Fibroblast of skin of back (primary cell): ENCODE measurements around the gene PDK4. TPM values are rescaled to one million over a fixed set of nuclear protein-coding genes. Genes with fewer than 3 reads are reported as not detected.
A peak's percentile ranks its signal among the peaks of the same experiment; 100 is the strongest.

Experiments used
- DNase-seq: peaks from one replicate; pipeline ENCODE4 v3.0.0-alpha.2; 2013
- polyA plus RNA-seq, 2 experiments: library from polyadenylated mRNA; unstranded; fragments of 120-200 nt; gene quantifications; one replicate each; pipeline ENCODE4 v1.2.1, GENCODE V29; 2013; ENCODE audit not compliant: insufficient read length in 2 of 2

Gene PDK4
- 0.08 TPM for polyA plus RNA-seq (2013, experiment 1 of 2; ENCODE audit: insufficient read length)
- 0.11 TPM for polyA plus RNA-seq (2013, experiment 2 of 2; ENCODE audit: insufficient read length)

DNA sequence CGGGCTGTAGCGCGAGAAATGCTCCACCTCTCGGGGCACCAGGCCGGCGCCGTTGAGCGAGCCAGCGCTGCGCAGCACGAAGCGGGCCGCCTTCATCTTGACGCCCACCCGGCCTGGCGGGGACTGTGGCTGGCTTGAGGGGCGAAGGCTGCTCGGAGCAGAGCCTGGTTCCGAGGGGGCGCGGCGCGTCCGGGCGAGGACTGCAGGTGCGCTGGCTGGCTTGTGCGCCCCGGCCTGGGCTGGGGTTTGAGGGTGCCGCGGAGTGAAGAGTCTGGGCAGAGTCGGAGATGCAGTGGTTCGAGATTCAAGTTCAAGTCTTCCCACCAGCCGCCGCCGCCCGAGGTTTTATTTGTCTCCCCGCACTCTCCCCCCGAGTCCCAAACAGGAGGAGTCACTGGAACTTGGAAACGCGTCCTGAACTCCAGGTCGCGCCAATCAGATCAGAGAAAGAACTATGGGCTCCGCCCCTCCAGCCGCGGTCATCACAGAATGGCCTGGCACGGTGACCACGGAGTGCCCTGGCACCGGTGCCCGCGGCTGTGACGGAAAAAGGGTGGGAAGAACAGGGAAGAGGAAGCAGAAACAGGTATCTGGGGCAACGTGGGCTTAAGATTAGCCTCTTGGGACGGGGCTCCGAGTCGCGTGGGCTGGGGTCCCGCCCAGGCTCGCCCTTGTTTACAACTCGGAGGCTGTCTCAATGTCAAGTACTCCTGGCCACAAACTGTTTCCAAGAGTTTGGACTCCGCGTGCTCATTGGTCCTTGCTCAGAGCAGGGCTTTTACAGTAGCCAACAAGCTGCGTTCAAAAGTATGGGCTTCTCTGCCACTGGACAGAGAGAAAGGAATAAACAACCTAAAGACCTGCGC, at the start of gene PDK4:
PDK4 (minus strand) TSS at position 319 of the 866 bp plus-strand sequence; CDS start at position 96, 223 bp downstream.
- DNase-seq, result peak; percentile 52

DNA sequence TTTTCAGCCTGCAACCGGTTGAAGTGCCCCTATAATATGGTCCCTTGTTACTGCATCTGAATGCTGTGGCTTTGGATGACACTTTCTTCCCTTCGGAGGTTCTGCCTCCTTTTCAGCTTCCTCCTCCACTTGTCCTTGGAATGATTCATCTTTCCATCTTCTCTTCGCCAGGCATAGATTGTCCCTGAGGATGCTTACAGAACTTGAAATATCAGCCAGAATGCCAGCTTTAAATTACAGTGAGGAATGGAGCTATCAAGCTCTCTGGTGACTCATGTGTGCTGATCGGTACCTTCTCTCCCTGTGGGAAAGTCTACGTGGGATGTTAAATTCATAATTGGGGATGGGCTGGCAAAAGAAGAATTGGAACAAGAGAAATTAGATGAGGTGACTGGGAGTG, 45.9 kb upstream of the PDK4 start:
- peak; percentile 0 for DNase-seq

DNA sequence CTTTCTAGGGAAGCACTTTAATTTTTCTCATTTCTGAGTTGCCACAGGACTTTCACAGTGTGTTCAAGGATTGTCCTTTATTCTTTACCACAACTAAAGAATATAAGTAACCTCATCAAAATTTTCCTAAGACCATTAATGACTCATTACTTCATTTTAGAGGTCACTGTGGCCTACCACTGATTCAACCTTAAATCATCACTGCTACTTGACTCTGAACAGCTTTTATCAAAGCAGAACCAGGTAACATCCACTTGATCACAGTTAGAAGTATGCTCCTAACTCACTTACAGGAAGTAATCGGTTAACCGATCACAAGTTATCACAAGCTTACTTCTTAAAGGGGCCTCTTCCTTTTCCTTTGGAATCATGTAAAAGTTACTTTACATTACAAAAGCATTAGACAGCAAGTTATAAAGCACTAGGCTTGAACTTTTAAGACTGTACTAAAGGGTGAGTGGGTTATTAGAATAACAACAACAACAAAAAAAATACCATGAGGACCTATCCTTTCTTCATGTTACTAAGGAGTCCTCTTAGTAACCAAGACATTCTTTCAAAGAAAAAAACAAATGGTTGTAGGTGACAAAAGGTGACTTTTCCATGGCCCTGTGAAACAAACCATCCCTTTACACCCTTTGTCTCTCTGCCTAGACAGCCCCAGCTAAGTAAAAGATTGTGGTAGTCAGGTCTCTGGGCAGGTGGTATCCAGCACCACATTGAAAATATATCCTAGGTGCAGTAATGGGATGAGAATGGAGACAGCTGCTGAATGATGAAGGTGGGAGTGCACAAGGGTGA, 40.0 kb upstream of the PDK4 start:
- DNase-seq, result no peak

DNA sequence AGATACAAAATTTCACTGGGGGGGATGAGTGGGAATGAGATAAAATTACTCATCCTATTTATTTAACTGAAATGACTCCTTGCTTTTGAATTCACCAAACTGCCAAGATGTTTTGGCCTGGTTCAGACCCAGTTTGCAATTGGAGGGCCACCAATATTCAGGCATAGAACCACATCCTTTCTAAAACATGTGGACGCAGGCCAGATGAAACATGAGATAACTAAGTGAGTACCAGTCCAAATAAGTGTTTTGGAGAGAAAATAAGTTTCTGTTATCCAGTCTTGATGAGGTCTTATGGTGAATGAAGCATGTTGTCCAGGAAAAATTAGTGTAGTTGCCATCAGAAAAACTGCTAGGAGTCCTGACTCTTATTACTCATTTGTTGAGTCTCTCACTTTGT, 36.3 kb upstream of the PDK4 start:
- peak; percentile 46 for DNase-seq

DNA sequence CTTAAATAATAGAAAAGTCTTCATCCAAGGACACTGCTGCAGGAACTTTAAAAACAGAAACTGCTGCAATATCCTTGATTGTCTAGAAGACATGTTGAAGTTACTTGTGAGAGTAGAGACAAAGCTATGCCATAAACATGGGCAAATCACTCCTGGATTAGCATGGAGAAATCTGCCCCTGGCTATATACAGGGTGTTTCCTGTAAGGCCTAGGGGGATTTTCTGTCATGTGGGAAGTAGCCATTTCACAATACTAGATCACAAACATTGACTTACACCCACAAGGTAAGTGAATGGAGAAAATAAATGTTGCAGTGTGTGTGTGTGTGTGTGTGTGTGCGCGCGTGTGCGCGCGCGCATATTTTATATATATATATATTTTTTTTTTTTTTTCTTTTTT, 35.2 kb upstream of the PDK4 start:
- DNase-seq, result no peak

DNA sequence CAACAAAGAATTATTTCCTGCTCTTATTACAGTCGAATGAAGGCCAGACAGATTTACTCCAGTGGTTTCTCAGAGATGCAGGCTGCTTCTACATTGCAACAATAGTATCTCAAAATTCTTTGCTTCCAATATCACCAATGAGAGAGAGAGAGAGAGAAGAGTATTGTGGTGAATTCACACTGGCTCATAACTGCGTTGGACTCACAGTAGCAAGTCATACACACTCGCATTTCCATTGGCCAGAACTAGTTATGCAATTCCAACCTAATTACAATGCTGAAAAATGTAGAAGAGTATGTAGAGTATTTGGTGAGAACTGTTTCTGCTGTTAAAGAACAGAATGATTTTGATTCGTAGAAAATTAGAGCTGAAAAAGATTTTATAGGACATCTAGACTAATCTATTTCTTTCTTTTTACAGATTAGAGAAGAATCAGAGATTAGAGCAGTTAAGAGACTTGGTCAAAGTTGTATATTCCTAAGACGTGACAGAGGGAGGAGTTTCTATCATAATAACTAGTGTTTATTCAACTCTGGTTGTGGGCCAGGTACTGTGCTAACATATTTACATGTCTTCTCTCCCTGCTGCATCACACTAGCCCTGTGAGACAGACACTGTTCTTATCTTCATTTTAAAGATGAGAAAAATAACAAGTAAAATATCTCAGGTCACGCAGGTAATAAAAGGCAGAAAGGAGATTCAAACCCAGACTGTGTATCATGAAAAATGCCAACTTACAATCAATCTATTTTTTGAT, 34.6 kb upstream of the PDK4 start:
- no peak for DNase-seq

DNA sequence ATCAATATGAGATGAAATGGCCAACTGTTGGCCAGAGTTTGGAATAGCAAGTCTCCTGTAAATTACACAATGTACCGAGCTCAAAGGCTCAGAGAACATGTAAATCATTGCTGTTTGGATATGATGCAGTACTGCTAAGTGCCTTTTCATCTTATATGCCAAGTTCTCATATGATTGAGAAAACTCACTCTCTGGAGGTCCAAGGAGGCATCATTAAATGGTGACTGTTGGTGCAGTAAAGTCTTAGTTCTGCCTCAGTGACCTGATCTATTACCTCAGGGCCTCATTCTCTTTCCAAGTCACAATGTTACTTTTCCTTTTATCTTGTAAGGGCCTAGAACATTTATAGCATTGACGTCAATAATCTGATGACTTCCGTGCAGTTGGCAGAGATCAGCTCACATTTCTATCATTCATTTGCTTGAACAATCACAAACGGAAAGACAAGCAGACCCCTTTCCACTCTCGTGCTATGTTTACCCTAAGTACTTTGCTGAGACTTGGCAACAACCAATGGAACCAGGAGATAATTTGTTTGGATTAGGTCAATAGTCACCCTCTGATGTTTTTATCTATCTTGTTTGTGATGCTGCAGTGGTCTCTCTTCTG, 32.6 kb upstream of the PDK4 start:
- DNase-seq, result no peak

DNA sequence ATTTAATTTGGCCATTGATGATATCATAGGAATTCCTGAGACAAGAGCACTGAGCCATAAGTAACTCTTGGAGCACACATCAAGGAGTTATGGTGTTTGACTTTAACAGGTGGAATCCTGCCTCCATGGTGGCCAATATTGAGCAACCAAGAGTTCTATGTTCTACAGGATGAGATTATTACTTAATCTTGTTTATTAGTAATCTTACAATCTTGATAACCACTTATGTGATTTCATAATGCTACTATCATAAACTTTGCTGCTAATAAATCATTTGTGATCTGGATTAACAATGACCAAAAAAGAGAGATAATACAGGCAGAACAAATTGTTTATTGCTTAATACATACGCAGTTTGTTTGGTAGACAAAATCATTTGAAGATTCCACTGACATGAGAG, 27.5 kb upstream of the PDK4 start:
- no peak for DNase-seq

DNA sequence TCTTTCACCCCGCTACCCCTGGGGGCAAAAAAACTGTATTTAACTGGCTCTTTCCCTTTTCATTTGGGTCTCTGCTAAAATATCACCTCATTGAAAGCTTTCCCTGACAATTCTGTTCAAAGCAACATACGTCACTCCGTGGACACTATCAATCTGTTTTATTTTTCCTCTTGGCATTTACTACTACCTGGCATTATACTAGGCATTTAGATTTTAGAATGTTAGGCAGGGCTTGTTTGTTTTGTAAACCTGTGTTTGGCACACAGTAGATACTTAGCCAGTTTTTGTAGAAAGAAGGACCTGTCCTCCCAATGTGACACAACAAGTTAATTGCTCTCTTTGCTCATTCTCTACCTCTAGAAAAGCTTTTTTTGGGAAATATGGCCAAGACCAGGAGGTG, 26.5 kb upstream of the PDK4 start:
- no peak for DNase-seq

DNA sequence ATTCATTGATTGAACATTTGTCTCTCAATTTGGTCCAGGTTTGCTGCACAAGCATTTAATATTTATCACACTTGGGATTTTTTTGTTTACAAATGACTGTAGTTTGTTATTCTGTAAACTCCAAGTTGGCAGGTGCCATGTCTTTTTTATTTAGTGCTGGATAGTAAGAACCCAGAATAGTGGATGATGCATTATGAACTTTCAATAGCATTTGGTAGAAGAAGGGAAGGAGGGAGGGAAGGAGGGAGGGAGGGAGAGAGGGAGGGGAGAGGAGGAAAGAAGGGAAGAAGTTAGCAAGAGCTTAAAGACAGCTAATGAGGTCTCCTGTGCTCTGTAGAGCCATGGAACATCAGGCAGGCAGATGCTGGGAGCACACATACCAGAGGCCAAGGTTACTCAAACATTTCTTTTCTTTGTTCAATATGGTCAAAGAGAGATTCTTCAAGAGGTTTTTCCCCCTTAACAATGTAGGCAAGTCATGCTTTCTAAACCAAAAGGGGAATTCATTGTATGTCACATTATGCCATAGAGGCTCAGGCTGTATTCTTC, 25.8 kb upstream of the PDK4 start:
- no peak for DNase-seq

DNA sequence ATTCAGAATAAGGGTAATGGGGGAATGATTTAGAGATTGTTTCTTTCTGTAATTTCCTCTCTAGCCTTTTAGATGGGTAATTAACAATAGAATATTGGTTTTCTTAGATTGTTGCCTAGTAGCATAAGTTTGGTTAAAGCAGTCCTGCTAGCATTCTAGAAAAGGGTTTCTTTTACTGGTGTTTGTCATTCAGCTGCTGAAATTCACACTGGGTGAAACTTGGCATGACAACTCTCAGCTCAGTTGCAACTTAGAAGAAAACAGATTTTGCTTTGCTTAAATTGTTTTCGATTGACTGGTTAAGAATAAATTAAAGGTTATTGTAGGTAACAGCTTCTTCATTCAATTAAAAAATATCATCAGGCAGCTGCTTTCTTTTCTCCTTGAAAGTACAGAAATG, 25.1 kb upstream of the PDK4 start:
- DNase-seq, result no peak

DNA sequence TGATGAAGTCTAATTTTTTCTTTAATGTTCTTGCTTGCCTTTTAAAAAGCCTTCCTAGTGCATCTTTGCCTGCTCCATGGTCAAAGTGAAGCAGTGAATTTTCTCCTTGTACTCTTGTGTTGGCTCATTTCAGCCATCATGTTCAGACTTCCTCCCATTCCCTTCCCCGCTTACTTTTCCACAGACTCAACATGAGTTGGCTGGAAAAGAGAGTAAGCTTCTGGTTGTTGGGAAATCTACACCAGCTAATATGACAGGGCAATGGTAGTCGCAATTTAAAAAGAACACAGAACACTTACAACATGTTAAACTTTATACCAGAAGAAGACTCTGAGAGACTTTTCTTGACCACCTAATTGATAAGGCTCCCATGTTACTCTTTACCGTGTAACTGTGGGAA, 24.3 kb upstream of the PDK4 start:
- no peak for DNase-seq

DNA sequence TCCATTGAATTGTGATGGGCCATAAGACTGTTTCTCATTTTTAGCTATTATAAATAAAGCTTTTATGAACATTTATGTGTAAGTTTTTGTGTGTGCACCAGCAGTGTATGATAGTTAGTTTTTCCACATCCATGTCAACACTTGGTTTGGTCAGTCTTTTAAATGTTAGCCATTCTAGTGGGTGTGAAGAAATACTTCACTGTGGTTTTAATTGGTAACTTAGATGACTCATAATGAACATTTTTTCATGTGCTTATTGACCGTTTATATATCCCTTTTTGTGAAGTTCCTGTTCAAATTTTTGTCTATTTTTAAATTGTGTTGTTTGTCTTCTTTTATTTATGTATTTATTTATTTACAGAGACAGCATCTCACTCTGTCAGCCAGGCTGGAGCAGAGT, 23.6 kb upstream of the PDK4 start:
- DNase-seq, result no peak

DNA sequence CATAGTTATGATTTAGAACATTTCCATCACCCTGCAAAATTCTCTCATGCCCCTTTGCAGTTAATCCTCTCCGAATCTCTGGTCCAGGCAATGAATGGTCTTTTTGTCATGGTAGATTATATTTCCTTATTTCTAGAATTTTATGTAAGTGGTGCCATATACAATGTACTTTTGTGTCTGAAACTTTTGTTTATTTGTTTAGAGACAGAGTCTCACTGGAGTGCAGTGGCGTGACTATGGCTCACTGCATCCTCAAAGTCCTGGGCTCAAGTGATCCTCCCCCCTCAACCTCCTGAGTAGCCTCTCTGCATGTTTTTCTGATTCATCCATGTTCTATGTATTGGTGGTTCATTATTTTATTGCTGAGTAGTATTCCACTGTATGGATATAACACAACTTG, 23.2 kb upstream of the PDK4 start:
- no peak for DNase-seq

DNA sequence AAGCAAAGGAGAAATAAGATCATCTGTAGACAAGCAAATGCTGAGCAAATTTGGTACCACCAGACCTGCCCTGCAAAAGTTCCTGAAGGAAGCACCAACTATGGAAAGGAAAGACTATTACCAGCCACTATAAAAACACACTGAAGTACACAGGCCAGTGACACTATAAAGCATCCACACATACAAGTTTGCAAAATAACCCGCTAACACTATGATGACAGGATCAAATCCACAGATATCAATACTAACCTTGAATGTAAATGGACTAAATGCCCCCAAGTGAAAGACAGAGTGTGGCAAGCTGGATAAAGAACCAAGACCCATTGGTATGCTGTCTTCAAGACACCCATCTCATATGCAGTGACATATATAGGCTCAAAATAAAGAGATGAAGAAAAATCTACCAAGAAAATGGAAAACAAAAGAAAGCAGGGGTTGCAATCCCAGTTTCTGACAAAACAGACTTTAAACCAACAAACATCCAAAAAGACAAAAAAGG, 18.2 kb upstream of the PDK4 start:
- no peak for DNase-seq

DNA sequence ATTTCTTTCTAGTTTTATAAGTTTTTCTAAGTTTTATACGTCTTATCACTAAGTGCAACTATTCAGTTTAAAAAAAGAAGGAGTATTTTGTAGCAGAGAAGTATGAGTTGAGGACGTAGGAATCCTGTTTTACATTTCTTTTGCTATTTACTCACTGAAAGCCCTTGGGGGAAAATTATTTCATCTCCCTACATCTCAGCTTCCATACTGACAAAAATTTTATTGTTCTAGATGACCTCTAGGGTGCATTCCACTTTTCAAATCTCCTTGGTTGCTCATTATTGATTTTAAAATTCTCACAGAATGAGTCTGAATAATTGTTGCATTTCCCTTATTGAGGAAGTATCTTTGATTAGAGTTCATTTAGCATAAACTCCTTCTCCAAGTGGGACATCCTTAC, 14.9 kb upstream of the PDK4 start:
- DNase-seq, result no peak

DNA sequence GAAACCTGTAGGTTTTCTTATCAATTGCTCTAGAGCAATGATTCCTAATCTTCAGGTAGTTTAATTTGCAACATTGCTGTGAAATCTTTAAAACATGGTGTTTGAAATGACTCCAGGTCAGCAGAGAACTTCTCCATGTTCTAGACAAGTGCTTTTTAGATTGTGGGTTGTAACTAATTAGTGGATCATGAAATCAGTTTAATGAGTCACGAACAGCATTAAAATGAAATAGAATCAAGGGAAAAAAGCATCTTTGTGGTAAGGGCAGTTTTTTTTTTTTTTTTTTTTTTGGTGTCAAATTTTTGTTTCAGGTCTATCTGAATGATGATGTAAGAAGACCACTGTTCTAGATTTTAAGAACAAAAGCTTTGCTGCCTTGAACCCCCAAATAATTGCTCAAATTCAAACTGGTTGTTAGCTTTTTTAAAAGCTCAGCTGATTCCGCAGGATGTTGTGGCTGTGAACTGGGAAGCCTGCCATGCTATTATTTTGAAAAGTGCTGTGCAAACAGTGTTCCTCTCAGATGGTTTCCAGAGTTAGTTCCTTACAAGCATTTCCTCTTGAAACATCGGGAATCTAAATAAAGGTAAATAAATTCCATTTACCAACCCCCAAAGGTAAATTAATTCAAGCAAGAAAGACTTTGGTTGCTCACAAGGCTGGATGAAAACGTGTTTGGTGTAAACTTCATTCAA, 13.1 kb upstream of the PDK4 start:
- peak; percentile 42 for DNase-seq

DNA sequence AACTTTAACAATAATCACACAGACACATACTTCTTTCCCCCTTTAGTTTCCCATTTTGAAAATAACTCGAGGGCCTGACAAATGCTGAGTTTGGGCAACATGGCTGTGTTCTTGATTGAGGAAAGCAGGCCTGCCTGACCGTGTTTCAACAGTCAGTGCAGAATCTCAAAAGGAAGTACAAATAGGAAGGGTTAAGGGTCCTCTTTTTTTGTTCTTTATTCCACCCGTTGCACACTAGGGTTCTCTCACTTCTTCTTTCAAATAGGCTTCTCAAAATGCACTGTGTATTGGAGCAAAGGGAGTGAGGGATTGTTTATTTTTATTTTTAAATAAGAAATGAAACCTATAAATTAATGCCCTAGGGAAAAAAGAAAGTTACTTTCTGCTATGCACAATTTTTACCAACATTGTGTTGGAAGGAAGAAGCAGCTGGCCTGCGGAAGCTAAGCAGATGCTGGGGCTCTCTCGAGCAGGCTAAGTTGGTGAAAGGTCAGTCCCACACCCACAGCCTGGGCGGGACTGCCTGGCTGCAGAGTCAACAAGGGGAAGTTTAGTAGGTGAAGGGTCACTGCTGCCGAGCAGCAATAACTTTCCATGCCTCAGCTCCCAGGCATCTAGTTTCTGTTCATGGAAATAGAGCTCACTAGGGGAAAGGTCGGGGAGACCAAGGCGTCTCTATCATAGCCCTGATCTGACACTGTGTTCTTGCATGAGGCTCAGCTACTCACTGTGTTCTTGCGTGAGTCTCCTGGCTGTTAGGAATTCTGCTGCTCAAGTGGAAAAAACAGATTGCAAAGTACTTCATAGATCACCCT, 12.2 kb upstream of the PDK4 start:
- DNase-seq, result peak; percentile 93

DNA sequence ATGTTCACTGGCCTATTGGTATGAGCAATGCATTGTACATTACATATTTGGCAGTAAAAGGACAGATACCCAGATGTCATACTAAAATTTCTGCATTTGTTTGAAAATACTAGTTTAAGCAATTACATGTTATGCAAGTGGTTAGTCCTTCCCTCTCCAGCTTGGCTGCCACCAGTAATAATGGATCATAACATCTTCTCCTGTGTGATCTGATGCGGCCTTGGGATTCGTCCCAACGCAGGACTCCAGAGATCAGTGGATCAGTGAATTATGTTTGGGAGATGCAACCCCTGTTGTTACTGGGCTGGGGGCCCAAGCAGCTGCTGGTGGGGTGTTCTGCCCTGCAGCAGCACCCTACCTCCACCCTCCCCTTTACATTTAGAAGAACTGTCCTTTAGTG, 11.2 kb upstream of the PDK4 start:
- DNase-seq, result no peak

DNA sequence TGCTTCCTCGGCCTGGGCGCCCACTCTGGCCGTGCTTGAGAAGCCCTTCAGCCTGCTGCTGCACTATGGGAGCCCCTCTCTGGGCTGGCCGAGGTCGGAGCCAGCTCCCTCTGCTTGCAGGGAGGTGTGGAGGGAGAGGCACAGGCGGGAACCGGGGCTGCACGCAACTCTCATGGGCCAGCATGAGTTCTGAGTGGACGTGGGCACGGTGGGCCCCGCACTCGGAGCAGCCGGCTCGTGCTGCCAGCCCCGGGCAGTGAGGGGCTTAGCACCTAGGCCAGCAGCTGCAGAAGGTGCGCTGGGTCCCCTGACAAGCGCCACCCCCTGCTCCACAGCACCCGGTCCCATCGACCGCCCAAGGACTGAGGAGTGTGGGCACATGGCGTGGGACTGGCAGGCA, 9.0 kb upstream of the PDK4 start:
- DNase-seq, result no peak
